ENCODE results near the gene USPL1. TPM values are rescaled to one million over a fixed set of nuclear protein-coding genes. Genes with fewer than 3 reads are reported as not detected.

The USPL1 gene
- polyA plus RNA-seq, 1 donor (not counting 4 experiments of a cell fraction or from before 2014, with no cell fraction given), result 12.3 TPM

- DNase-seq (ENCODE audit: low read depth, low spot score), result no peak
- H3K9ac ChIP-seq (ENCODE audit: control insufficient read depth, extremely low read depth, insufficient read depth, low read length), result no peak overlapping the region
- no peaks in the 10 kb centered on the region for H3K79me2 ChIP-seq (ENCODE audit: control insufficient read depth, insufficient read depth, low read length)
- FAIRE-seq, result no peak
- H3K4me1 ChIP-seq (ENCODE audit: control insufficient read depth, extremely low read depth, insufficient read depth, low read length), result peaks cover 13% of the 10 kb centered on the region
- no peak overlapping the region for H3K4me2 ChIP-seq (ENCODE audit: control insufficient read depth, extremely low read depth, insufficient read depth, low read depth, low read length)
- H3K27me3 ChIP-seq (ENCODE audit: control insufficient read depth, extremely low read depth, insufficient read depth, low read length), result no peaks in the 10 kb centered on the region
- H3K4me3 ChIP-seq (ENCODE audit: control insufficient read depth in 2 of 3, extremely low read depth in 1 of 3, insufficient read depth in 2 of 3, low read depth in 1 of 3, low read length in 3 of 3), result no peak overlapping the region
- no peak overlapping the region for H3K27ac ChIP-seq (ENCODE audit: control insufficient read depth, insufficient read depth, low read length)
- no peak overlapping the region for H2AFZ ChIP-seq (ENCODE audit: control insufficient read depth, low read length)
- H3K9me3 ChIP-seq (ENCODE audit: control insufficient read depth, low read depth, low read length), result no peaks in the 10 kb centered on the region
- no peak for TF ChIP-seq EZH2 (IDR thresholded peaks at IDR 0.05; ENCODE audit: low read length)
- no peaks in the 10 kb centered on the region for H3K9me1 ChIP-seq (ENCODE audit: control insufficient read depth, extremely low read depth, insufficient read depth, low read length)
- dilution Hi-C loops (cut with MboI; ENCODE audit: extremely low pct_ligation_motif_present, low sequenced_read_pairs), result no loop called here
- no peaks in the 10 kb centered on the region for H4K20me1 ChIP-seq (ENCODE audit: control insufficient read depth, extremely low read depth, insufficient read depth, low read length)
- no peaks in the 10 kb centered on the region for H3K36me3 ChIP-seq (ENCODE audit: control insufficient read depth in 2 of 2, extremely low read depth in 1 of 2, insufficient read depth in 2 of 2, low read length in 2 of 2)
Observed at GRCh38 chr13:30587231-30587630, 30.5 kb upstream of the USPL1 start.

DNA sequence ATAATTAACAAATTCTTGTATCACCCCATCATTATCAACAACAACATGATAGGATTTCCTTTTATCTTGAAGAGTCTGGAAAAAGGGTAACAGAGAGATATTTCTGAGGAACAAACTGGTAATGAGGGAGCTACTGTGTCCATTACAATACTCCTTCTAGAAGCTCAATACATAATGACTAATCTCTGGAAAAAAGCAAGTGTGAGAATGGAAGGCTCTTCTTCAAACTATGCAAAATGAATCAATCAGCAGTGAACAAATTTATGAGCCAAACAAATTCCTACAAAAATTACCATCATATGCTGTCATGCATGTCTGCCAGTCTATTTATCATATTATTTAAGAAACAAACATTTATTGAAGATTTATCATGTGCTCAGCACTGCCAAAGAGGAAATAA is 30.0 kb upstream of the USPL1 start:
- Histone ChIP-seq H3K27ac (ENCODE audit: control insufficient read depth, insufficient read depth, low read length) (no peak overlapping the region), H4K20me1 (ENCODE audit: control insufficient read depth, extremely low read depth, insufficient read depth, low read length) (no peaks in the 10 kb centered on the region), H3K9ac (ENCODE audit: control insufficient read depth, extremely low read depth, insufficient read depth, low read length) (no peak overlapping the region), H3K27me3 (ENCODE audit: control insufficient read depth, extremely low read depth, insufficient read depth, low read length) (no peaks in the 10 kb centered on the region), H3K4me2 (ENCODE audit: control insufficient read depth, extremely low read depth, insufficient read depth, low read depth, low read length) (no peak overlapping the region), H3K36me3 (ENCODE audit: control insufficient read depth in 2 of 2, extremely low read depth in 1 of 2, insufficient read depth in 2 of 2, low read length in 2 of 2) (no peaks in the 10 kb centered on the region), H3K9me3 (ENCODE audit: control insufficient read depth, low read depth, low read length) (no peaks in the 10 kb centered on the region), H3K79me2 (ENCODE audit: control insufficient read depth, insufficient read depth, low read length) (no peaks in the 10 kb centered on the region), H2AFZ (ENCODE audit: control insufficient read depth, low read length) (no peak overlapping the region), H3K9me1 (ENCODE audit: control insufficient read depth, extremely low read depth, insufficient read depth, low read length) (no peaks in the 10 kb centered on the region), H3K4me1 (ENCODE audit: control insufficient read depth, extremely low read depth, insufficient read depth, low read length) (peaks cover 13% of the 10 kb centered on the region), H3K4me3 (ENCODE audit: control insufficient read depth in 2 of 3, extremely low read depth in 1 of 3, insufficient read depth in 2 of 3, low read depth in 1 of 3, low read length in 3 of 3) (no peak overlapping the region)
- dilution Hi-C loops (cut with MboI; ENCODE audit: extremely low pct_ligation_motif_present, low sequenced_read_pairs), result no loop called here
- no peak for FAIRE-seq
- TF ChIP-seq EZH2 (IDR thresholded peaks at IDR 0.05; ENCODE audit: low read length), result no peak
- TF ChIP-seq, protein P1, sequence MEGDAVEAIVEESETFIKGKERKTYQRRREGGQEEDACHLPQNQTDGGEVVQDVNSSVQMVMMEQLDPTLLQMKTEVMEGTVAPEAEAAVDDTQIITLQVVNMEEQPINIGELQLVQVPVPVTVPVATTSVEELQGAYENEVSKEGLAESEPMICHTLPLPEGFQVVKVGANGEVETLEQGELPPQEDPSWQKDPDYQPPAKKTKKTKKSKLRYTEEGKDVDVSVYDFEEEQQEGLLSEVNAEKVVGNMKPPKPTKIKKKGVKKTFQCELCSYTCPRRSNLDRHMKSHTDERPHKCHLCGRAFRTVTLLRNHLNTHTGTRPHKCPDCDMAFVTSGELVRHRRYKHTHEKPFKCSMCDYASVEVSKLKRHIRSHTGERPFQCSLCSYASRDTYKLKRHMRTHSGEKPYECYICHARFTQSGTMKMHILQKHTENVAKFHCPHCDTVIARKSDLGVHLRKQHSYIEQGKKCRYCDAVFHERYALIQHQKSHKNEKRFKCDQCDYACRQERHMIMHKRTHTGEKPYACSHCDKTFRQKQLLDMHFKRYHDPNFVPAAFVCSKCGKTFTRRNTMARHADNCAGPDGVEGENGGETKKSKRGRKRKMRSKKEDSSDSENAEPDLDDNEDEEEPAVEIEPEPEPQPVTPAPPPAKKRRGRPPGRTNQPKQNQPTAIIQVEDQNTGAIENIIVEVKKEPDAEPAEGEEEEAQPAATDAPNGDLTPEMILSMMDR (optimal IDR thresholded peaks at IDR 0.05 in 1 of 3, IDR thresholded peaks at IDR 0.05 in 1 of 3, conservative IDR thresholded peaks at IDR 0.05 in 1 of 3; ENCODE audit: extremely low read depth in 1 of 3, insufficient read depth in 2 of 3, low read length in 3 of 3), result no peak
- no peak for DNase-seq (ENCODE audit: low read depth, low spot score)

- DNase-seq (ENCODE audit: low read depth, low spot score) (no peak), FAIRE-seq (no peak)
- H3K27me3 ChIP-seq (ENCODE audit: control insufficient read depth, extremely low read depth, insufficient read depth, low read length), result no peaks in the 10 kb centered on the region
- no peak overlapping the region for H3K4me2 ChIP-seq (ENCODE audit: control insufficient read depth, extremely low read depth, insufficient read depth, low read depth, low read length)
- no peak overlapping the region for H2AFZ ChIP-seq (ENCODE audit: control insufficient read depth, low read length)
- no peaks in the 10 kb centered on the region for H3K9me1 ChIP-seq (ENCODE audit: control insufficient read depth, extremely low read depth, insufficient read depth, low read length)
- H3K27ac ChIP-seq (ENCODE audit: control insufficient read depth, insufficient read depth, low read length), result no peak overlapping the region
- H3K9me3 ChIP-seq (ENCODE audit: control insufficient read depth, low read depth, low read length), result no peaks in the 10 kb centered on the region
- H4K20me1 ChIP-seq (ENCODE audit: control insufficient read depth, extremely low read depth, insufficient read depth, low read length), result no peaks in the 10 kb centered on the region
- H3K4me3 ChIP-seq (ENCODE audit: control insufficient read depth in 2 of 3, extremely low read depth in 1 of 3, insufficient read depth in 2 of 3, low read depth in 1 of 3, low read length in 3 of 3), result no peak overlapping the region
- H3K9ac ChIP-seq (ENCODE audit: control insufficient read depth, extremely low read depth, insufficient read depth, low read length), result no peak overlapping the region
- TF ChIP-seq EZH2 (IDR thresholded peaks at IDR 0.05; ENCODE audit: low read length), result no peak
- TF ChIP-seq, protein P1 (optimal IDR thresholded peaks at IDR 0.05 in 1 of 3, IDR thresholded peaks at IDR 0.05 in 1 of 3, conservative IDR thresholded peaks at IDR 0.05 in 1 of 3; ENCODE audit: extremely low read depth in 1 of 3, insufficient read depth in 2 of 3, low read length in 3 of 3), result no peak
- no peaks in the 10 kb centered on the region for H3K36me3 ChIP-seq (ENCODE audit: control insufficient read depth in 2 of 2, extremely low read depth in 1 of 2, insufficient read depth in 2 of 2, low read length in 2 of 2)
- H3K4me1 ChIP-seq (ENCODE audit: control insufficient read depth, extremely low read depth, insufficient read depth, low read length), result no peaks in the 10 kb centered on the region
- no peaks in the 10 kb centered on the region for H3K79me2 ChIP-seq (ENCODE audit: control insufficient read depth, insufficient read depth, low read length)
- dilution Hi-C loops (cut with MboI; ENCODE audit: extremely low pct_ligation_motif_present, low sequenced_read_pairs), result no loop called here
Observed at GRCh38 chr13:30593001-30593400, 24.7 kb upstream of the USPL1 start.

Data from keratinocyte (primary cell).